ENCODE measurements around the gene OR8D2. TPM values are rescaled to one million over a fixed set of nuclear protein-coding genes. Genes with fewer than 3 reads are reported as not detected.

OR8D2 gene
- total RNA-seq, 1 experiment from 2014 or later, result not detected

- TF ChIP-seq, protein P1, sequence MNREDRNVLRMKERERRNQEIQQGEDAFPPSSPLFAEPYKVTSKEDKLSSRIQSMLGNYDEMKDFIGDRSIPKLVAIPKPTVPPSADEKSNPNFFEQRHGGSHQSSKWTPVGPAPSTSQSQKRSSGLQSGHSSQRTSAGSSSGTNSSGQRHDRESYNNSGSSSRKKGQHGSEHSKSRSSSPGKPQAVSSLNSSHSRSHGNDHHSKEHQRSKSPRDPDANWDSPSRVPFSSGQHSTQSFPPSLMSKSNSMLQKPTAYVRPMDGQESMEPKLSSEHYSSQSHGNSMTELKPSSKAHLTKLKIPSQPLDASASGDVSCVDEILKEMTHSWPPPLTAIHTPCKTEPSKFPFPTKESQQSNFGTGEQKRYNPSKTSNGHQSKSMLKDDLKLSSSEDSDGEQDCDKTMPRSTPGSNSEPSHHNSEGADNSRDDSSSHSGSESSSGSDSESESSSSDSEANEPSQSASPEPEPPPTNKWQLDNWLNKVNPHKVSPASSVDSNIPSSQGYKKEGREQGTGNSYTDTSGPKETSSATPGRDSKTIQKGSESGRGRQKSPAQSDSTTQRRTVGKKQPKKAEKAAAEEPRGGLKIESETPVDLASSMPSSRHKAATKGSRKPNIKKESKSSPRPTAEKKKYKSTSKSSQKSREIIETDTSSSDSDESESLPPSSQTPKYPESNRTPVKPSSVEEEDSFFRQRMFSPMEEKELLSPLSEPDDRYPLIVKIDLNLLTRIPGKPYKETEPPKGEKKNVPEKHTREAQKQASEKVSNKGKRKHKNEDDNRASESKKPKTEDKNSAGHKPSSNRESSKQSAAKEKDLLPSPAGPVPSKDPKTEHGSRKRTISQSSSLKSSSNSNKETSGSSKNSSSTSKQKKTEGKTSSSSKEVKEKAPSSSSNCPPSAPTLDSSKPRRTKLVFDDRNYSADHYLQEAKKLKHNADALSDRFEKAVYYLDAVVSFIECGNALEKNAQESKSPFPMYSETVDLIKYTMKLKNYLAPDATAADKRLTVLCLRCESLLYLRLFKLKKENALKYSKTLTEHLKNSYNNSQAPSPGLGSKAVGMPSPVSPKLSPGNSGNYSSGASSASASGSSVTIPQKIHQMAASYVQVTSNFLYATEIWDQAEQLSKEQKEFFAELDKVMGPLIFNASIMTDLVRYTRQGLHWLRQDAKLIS (CRISPR knock-in tag; IDR thresholded peaks at IDR 0.05; ENCODE audit: borderline replicate concordance), result no peak
These were observed 39.6 kb upstream of the OR8D2 start (continued) for GRCh38 chr11:124359566-124359965.

- TF ChIP-seq SP1 (CRISPR knock-in tag; conservative IDR thresholded peaks at IDR 0.05) (no peak), USF1 (CRISPR knock-in tag; IDR thresholded peaks at IDR 0.05) (no peak), FOXJ3 (CRISPR knock-in tag; IDR thresholded peaks at IDR 0.05; ENCODE audit: borderline replicate concordance) (no peak), GTF2I (CRISPR knock-in tag; conservative IDR thresholded peaks at IDR 0.05) (no peak), NR1H2 (CRISPR knock-in tag; IDR thresholded peaks at IDR 0.05) (no peak), IRF2 (CRISPR knock-in tag; IDR thresholded peaks at IDR 0.05; ENCODE audit: borderline replicate concordance, low read depth) (no peak), ARID4B (CRISPR knock-in tag; IDR thresholded peaks at IDR 0.05; ENCODE audit: borderline replicate concordance) (no peak), ZNF317 (CRISPR knock-in tag; IDR thresholded peaks at IDR 0.05; ENCODE audit: borderline replicate concordance, low read depth) (no peak), GRHL2 (CRISPR knock-in tag; IDR thresholded peaks at IDR 0.05; ENCODE audit: insufficient replicate concordance, severe bottlenecking) (no peak), ZBTB21 (CRISPR knock-in tag; IDR thresholded peaks at IDR 0.05; ENCODE audit: borderline replicate concordance) (no peak), FOXP1 (CRISPR knock-in tag; IDR thresholded peaks at IDR 0.05; ENCODE audit: borderline replicate concordance) (no peak), NFYB (CRISPR knock-in tag; conservative IDR thresholded peaks at IDR 0.05; ENCODE audit: low read depth) (no peak), RELA (CRISPR knock-in tag; IDR thresholded peaks at IDR 0.05; ENCODE audit: borderline replicate concordance) (no peak), ZNF121 (CRISPR knock-in tag; IDR thresholded peaks at IDR 0.05) (no peak), ZNF219 (CRISPR knock-in tag; IDR thresholded peaks at IDR 0.05; ENCODE audit: borderline replicate concordance) (no peak)
- TF ChIP-seq, protein P2, sequence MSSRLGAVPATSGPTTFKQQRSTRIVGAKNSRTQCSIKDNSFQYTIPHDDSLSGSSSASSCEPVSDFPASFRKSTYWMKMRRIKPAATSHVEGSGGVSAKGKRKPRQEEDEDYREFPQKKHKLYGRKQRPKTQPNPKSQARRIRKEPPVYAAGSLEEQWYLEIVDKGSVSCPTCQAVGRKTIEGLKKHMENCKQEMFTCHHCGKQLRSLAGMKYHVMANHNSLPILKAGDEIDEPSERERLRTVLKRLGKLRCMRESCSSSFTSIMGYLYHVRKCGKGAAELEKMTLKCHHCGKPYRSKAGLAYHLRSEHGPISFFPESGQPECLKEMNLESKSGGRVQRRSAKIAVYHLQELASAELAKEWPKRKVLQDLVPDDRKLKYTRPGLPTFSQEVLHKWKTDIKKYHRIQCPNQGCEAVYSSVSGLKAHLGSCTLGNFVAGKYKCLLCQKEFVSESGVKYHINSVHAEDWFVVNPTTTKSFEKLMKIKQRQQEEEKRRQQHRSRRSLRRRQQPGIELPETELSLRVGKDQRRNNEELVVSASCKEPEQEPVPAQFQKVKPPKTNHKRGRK (CRISPR knock-in tag; IDR thresholded peaks at IDR 0.05; ENCODE audit: borderline replicate concordance), result no peak
- TF ChIP-seq, protein P3, sequence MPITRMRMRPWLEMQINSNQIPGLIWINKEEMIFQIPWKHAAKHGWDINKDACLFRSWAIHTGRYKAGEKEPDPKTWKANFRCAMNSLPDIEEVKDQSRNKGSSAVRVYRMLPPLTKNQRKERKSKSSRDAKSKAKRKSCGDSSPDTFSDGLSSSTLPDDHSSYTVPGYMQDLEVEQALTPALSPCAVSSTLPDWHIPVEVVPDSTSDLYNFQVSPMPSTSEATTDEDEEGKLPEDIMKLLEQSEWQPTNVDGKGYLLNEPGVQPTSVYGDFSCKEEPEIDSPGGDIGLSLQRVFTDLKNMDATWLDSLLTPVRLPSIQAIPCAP (CRISPR knock-in tag; IDR thresholded peaks at IDR 0.05), result no peak
- TF ChIP-seq, protein P4, sequence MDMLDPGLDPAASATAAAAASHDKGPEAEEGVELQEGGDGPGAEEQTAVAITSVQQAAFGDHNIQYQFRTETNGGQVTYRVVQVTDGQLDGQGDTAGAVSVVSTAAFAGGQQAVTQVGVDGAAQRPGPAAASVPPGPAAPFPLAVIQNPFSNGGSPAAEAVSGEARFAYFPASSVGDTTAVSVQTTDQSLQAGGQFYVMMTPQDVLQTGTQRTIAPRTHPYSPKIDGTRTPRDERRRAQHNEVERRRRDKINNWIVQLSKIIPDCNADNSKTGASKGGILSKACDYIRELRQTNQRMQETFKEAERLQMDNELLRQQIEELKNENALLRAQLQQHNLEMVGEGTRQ (CRISPR knock-in tag; IDR thresholded peaks at IDR 0.05), result no peak
- TF ChIP-seq, protein P5, sequence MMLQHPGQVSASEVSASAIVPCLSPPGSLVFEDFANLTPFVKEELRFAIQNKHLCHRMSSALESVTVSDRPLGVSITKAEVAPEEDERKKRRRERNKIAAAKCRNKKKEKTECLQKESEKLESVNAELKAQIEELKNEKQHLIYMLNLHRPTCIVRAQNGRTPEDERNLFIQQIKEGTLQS (CRISPR knock-in tag; conservative IDR thresholded peaks at IDR 0.05), result no peak
- Mint-ChIP-seq H3K9me3 (peaks cover 35% of the 10 kb centered on the region), H3K4me1 (no peaks in the 10 kb centered on the region), H3K36me3 (no peaks in the 10 kb centered on the region), H3K27me3 (ENCODE audit: low read depth) (no peaks in the 10 kb centered on the region; the same call in 1 of the 2 replicates), H3K27ac (no peak overlapping the region), H3K4me3 (no peak overlapping the region)
- DNase-seq (ENCODE audit: low spot score) (no peak), ATAC-seq (no peak)
- ChIA-PET POLR2A (interaction anchor here (0.6 kb wide), 1 partner anchor 13 kb away, joined by 4 read pairs; no protein-coding TSS in a partner anchor), CTCF (no interaction called here)
These were observed 26.4 kb upstream of the OR8D2 start for GRCh38 chr11:124346311-124346955.
